Stimulated activated CD4-positive, alpha-beta T cell treated with anti-CD3 and anti-CD28 coated beads, Interleukin-1b, Interleukin-23, amount 100 ng/mL, for 1 hour (primary cell): Measurements from ENCODE around the gene CLN6.
"Not testable (repeated sequence)": the region's sequence is repeated elsewhere in the genome, so short reads cannot be mapped to it uniquely, and the experiment has no call there.

Experiments
- DNase-seq, 2 donors: peaks; one replicate each; pipeline ENCODE4 v3.0.0-alpha.2; 2020; ENCODE audit warnings: low read depth in 2 of 2

The CLN6 gene

GRCh38 chr15:68223171-68223570 lies 6.4 kb downstream of the CLN6 start:
- DNase-seq, result no peak

- not testable (repeated sequence) for DNase-seq
Observed at GRCh38 chr15:68222432-68222743, 7.1 kb downstream of the CLN6 start.

- DNase-seq, result not testable (repeated sequence)
Observed at GRCh38 chr15:68221530-68222431, 7.7 kb downstream of the CLN6 start.

DNA sequence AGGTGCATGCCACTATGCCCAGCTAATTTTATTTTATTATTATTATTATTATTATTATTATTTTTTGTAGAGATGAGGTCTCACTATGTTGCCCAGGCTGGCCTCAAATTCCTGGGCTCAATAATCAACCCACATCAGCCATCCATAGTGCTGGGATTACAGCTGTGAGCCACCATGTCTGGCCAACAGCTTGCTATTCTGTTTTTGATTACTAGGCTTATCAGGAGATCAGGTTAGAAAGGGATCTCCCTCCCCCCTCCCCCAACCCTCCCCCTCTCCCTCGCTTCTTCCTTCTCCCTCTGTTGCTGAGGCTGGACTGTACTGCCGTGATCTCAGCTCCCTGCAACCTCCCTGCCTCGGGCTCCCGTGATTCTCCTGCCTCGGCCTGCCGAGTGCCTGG lies 8.6 kb downstream of the CLN6 start:
- DNase-seq, result no peak

DNA sequence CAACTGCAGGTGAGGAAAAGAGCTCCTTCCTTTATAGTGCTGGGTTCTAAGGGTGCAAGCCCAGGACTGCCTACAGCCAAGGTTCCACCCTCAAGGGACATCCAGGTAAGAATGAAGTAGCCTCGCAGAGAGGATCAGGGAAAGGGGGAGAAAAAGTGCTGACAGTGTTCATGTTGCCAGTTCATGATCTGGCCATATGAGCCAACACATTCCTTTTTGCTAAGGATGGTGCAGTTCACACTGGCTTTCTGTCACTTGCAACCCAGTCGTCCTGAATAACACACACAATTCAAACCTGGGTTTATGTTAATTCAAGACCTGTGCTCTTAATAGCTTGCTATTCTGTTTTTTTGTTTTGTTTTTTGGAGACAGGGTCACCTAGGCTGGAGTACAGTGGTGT lies 9.0 kb downstream of the CLN6 start:
- DNase-seq, result no peak

DNA sequence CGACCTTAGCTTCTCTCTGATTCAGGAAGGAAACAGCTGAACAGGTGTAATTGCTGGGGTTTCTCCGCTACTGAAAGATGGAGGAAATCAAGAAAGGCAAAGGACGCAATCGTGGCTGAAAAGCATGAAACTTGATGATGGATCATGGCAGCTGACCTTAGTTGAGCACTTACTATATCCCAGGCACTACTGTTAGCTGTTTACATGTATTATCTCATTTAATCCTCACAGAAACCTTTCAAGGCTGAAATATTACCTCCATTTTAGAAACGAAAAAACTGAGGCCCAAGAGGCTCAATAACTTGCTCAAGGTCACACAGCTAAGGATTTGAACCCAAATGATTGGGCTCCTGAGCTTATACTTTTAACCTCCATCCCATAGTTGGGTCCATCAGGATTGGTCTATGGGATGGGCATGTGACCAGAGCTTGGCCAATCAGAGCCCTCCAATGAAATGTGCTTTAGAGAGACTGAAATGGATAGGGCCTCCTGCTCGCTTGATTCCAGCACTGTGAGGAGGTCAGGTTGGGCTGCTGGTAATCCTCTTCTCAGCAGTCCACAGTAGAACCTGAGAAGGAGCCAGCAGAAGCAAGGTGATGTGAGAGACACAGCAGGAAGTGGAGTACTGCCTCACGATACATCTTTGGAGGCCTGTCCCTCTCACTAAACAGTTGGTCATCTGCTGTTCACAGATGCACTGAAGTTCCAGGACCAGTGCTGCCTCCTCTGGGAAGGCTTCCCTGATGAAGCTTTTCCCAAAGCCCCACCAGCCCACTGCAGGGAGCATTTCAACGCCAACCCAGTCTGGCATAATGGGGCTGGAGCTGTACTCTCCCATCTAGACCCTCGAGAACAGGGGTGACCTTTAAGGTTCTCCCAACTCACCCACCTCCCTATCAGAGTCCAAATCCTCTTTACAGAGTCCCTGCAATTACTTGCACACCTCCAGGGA lies 10.4 kb downstream of the CLN6 start:
- DNase-seq, result no peak

DNA sequence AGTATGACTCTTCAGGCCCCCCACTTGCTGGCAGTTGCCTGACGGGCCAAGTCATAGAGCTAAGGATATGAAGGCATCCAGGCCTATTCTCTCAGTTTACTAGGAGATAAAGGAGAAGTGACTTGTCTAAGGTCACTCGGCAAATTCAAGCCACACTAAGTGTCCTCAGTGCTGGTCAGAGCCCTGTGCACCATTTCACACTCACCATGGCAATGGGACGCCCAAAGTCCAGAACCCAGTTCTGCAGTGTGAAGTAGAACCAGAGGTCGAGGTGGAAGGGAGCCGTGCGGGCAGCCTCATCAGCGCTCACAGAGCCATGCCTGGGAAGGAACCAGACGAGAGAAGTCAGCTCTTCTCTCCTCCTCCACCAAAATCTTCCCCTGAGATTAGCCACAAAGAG lies 11.2 kb downstream of the CLN6 start:
- DNase-seq, result no peak

DNA sequence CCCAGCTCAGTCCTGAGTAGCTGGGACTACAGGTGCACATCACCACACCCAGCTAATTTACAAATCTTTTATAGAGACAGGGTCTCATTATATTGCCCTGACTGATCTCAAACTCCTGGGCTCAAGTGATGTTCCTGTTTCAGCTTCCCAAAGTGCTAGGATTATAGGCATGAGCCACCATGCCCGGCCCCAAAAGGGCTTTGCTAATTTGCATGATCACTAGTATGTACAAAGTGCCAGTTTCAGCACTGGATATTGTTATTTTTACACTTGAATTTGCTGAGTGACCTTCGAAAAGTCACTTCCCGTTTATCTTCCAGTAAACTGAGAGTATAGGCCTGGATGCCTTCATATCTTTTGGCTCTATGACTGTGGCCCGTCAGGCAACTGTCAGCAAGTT lies 12.2 kb downstream of the CLN6 start:
- DNase-seq, result no peak

DNA sequence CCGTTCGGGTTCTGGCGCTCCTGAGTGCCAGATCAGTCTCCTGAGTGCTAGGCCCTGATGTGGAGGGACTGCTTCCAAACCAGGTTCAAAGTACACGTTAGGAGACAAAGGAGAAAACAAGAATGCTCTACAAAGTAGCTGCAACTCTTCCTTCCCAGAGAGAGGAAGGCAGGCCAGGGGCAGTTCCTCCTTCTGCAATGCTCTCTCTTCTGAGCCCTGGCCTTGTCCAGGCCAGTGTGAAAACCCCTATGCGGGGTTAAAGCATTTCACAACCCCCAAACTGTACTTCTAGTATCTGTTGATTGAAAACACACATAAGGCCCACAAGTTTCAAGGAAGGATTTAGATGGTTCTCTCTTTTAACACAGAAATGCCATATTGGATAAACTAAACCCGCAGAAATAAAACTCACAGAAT lies 14.7 kb downstream of the CLN6 start:
- no peak for DNase-seq

DNA sequence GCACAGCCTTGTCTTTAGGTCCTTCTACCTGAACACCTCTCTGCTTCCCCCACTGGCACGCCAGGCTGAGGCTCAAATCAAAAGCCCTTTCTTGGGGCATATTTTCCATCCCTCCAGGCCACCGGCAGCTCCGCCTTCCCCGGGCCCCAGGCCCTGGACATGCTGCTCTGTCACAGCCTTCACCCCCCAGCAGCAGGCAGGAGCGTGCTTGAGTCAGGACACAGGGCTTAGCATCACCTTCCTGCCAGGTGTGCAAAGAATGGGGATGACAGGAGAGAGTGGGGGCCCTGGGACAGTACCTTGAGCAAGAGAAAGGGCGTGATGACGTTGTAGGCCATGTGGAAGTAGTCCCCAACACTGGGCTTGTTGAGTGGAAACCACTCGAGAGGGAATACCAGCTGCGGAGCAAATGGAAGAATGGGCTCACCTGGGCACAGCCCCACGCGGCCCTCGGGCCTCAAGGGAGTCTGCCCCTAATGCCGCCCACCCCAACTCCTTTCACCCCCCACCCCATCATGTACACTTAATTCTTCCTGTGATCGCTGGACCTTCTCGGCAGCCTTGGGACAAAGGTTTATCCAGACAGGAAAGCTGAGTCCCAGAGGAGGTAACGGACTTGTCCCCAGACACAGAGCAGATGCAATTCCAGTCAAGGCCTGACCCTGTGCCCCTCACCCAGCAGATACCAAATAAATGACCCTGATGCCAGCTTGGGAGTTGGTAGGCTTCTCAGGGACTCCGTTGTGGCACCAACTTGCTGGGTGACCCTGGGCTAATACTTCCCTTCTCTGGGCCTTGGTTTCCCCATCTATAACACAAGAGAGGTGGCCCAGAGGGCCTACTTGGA lies 15.3 kb downstream of the CLN6 start:
- DNase-seq, result no peak

GRCh38 chr15:68213491-68213845 lies 16.1 kb downstream of the CLN6 start:
- DNase-seq, result not testable (repeated sequence)

DNA sequence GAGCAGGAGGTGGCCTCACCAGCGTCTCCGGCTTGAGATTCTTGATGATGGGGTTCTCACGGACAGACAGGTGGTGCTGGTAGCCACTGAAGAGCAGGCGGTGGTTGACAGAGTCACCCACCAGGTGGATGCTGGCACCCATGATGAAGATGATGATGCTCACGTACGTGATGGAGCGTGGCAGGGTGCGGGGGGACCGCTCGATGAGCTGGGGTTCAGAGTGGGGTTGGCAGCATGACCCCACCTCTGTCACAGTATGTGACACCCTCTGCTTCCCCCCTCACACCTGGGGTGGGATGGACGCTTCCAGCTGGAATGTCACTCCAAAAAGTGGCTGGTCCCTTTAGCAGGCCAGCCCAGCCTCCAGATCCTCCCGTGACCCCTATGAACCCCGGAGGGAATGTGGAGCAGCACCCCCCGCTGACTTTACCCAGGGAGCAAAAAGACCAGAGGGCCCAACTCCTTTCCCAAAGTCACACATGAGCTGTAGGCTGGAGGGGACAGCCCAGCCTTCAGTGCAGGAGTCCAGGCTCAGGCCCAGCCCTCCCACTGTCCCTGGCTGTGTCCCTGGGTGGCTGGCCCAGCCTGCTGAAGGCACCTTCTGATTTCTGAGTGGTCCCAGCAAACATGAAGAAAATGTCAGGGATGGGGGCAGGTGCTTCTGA lies 17.7 kb downstream of the CLN6 start:
- no peak for DNase-seq

DNA sequence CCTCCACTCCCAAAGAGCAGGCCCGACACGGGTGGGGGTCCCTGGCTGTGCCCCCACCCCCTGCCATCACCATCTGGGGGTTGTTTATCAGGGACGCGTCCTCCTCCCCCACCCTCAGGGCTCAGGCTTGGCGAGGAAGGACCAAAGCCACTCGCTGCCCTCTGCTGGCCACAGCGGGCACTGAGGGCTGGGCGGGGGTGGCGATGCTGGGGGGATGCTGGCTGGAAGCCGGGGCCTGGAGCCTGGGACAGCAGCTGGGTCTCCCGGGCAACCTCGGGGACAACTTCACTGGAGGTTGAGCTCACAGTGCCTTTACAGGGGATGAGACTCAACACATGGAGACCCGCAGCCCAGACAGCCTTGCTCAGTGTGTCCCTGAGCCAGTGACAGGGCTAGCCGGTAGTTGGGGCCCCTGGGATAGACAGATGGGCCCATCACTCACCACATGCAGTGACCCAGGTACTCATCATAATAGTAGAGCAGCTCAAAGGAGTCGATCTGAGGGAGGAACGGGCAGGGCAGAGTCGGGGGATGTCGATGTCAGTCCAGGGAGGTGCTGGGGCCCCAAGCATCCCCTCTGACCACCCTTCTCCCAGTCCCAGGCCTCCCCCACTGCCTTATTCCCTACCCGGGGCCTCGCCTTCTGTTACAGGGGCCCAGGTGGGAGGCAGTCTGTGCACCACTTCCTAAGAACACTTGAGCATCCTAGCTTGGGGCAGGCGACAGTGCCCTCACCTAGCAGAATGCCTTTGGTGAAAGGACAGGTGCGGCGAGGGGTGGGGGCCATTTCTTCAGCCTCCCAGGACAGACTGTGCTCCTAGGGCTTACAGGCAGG lies 18.5 kb downstream of the CLN6 start:
- peak in 1 of 2 donors; percentile 39 for DNase-seq

- DNase-seq, result no peak
Observed at GRCh38 chr15:68210409-68210756, 19.1 kb downstream of the CLN6 start.

- DNase-seq, result no peak
Observed at GRCh38 chr15:68209735-68210408, 19.7 kb downstream of the CLN6 start.

DNA sequence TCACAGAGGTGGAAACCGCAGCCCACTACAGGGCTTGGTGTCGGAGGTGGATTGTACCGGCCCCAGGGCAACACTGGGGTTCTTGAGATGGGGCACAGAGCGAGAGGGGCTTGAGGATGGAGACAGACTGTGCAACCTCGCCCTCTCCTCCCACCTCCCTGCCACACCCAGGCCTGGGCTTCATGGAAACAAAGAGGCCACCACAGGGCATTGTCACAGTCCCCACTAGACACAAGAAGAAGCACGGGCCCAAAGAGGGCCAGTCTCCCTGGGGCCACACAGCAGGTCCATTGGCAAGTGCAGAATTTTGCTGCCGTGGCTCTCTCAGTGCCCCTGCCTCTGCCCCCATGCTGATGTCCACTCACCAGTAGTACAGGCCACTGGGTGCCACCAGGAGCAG lies 20.3 kb downstream of the CLN6 start:
- no peak for DNase-seq

GRCh38 chr15:68208636-68209240 lies 20.8 kb downstream of the CLN6 start:
- no peak for DNase-seq

DNA sequence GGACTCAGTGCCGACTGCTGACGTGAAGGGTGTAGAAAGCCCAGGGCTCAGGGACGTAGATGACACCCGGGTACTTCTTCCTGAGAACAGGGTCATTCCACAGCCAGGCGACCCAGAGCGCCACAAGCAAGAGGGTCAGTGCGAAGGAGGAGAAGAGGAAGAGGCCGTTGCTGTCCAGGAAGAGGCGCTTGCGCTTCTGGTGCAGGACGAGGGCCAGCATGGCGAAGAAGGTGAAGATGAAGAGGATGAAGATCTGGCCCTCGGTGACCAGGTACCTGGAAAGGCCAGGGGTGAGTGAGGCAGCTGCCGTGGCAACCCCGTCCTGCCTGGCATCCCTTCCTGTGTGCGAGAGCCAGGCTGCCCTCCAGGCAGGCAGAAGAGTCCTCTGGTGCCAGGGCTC lies 21.4 kb downstream of the CLN6 start:
- DNase-seq, result no peak

DNA sequence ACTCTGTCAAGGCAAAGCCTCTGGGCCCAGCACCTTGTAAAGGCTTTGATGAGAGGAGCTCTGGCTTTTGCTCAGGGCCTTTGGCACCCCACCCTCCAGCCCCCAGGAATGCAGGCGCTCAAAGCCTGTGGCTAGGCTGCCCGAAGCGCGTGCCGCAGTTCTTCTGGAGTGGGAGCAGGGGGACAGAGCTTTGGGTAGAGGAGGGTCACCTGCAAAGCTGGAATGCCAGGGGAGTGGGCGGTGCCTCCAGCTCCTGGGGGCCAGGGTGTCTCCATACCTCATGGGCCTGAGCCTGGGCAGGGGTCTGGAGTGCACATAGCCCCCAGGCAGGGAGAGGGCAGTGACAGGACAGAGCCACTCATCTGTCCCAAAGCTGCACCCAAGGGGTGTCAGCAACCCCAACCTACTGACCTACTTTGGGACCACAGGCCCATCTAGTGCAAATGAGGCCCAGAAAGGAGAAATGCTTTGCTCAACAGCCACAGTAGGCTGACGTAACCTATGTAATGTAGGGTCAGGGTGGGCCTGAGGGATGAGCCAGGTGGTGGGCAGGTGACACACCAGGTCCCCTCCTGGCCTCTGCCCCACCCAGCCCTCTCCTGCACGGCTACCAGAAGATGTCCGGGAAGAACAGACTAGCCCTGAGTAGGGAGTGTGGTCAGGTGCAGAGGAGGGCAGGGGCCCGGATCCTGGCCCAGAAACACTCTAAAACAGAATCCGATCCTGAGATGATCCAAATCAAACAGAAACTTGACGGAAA lies 22.2 kb downstream of the CLN6 start:
- DNase-seq, result no peak
